Heart left ventricle (tissue), 13 donors: Measurements from ENCODE around the gene LPP.

Experiments
- POLR2A ChIP-seq, 2 donors: fragments of 450-650 bp; IDR thresholded peaks; one replicate each; pipeline ENCODE4 v1.6.1; 2017; ENCODE audit warnings: antibody characterized with exemption in 2 of 2, mild to moderate bottlenecking in 2 of 2, moderate library complexity in 2 of 2
- TF ChIP-seq, protein P1 (sequence below), 12 donors: fragments of 200-600 bp; sonication (generic) in 4 of 12; IDR thresholded peaks; one replicate each; pipeline versions ENCODE4 v1.5.0 to v1.8.0; 2018 to 2022; ENCODE audit warnings: antibody characterized with exemption in 12 of 12, mild to moderate bottlenecking in 5 of 12
- donor health status: ischemic (EF 13 %, LVEDD 7.1; RV severe dilation, severe dysfunction).
- donor health status: DM: no; HTN: yes; CAD: no.
- donor health status: DM: no; HTN: no; CAD: no.
- donor health status: ischemic (EF 25% LVEDD 6.9; RV normal size, moderate dysfunction).
- donor health status: ischemic (EF 25% LVEDD 5.7; RV mildly dilated, moderate dysfunction).
- donor health status: ischemic (EF 35%, LVEDD 5.7; RV mildly dilated, moderate dysfunction).
- donor health status: nonischemic (EF 11% LVEDD 7.7; RV severe dilation, severe dysfunction).
- donor health status: DM: yes; HTN: yes; CAD: no.
- donor health status: PGD.
- donor health status: ischemic (EF 29% LVEDD 5.4; RV normal size, mild dysfunction).
- donor health status: nonischemic (EF 23%, LVEDD 6.1; RV moderate dilation, normal function).

GRCh38 chr3:188589771-188590170, 435.8 kb downstream of the LPP start:
- TF ChIP-seq, protein P1, sequence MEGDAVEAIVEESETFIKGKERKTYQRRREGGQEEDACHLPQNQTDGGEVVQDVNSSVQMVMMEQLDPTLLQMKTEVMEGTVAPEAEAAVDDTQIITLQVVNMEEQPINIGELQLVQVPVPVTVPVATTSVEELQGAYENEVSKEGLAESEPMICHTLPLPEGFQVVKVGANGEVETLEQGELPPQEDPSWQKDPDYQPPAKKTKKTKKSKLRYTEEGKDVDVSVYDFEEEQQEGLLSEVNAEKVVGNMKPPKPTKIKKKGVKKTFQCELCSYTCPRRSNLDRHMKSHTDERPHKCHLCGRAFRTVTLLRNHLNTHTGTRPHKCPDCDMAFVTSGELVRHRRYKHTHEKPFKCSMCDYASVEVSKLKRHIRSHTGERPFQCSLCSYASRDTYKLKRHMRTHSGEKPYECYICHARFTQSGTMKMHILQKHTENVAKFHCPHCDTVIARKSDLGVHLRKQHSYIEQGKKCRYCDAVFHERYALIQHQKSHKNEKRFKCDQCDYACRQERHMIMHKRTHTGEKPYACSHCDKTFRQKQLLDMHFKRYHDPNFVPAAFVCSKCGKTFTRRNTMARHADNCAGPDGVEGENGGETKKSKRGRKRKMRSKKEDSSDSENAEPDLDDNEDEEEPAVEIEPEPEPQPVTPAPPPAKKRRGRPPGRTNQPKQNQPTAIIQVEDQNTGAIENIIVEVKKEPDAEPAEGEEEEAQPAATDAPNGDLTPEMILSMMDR (IDR thresholded peaks at IDR 0.05) = no peak
- no peak for TF ChIP-seq POLR2A (IDR thresholded peaks at IDR 0.05)
